Left ventricle myocardium inferior (tissue), 1 donor: ENCODE data around the gene GNAI1. TPM values are rescaled to one million over a fixed set of nuclear protein-coding genes. Genes with fewer than 3 reads are reported as not detected.

Experiments used
- DNase-seq: peaks from one replicate; pipeline ENCODE4 v3.0.0-alpha.2; 2020
- H3K27ac ChIP-seq: fragments of 200-600 bp; replicated peaks from 2 replicates; pipeline ENCODE4 v1.8.0; 2021
- H3K27me3 ChIP-seq: fragments of 200-600 bp; 2 replicates; pipeline ENCODE4 v1.8.0; 2021; ENCODE audit warnings: low read depth
- H3K36me3 ChIP-seq: fragments of 200-600 bp; 2 replicates; pipeline ENCODE4 v1.8.0; 2021
- H3K4me1 ChIP-seq: fragments of 200-600 bp; 2 replicates; pipeline ENCODE4 v1.8.0; 2021
- H3K4me3 ChIP-seq: fragments of 200-600 bp; 2 replicates; pipeline ENCODE4 v1.8.0; 2021; ENCODE audit warnings: mild to moderate bottlenecking, moderate library complexity
- H3K9me3 ChIP-seq: fragments of 200-600 bp; replicated peaks from 2 replicates; pipeline ENCODE4 v1.8.0; 2021
- intact Hi-C: fragments of 100-400 bp; cut with micrococcal nuclease; formaldehyde crosslinking; loops from one replicate; pipeline ENCODE4 v1.11.0; 2022
- total RNA-seq: library from RNA; stranded (reverse); fragmentation: NEBNext Ultra II Directional; extraction: Animal tissue kit (Norgen Biotek cat#: 25700); gene quantifications from one replicate; pipeline ENCODE4 v1.2.1, GENCODE V29; 2021
- TF ChIP-seq, protein P1 (sequence below): fragments of 200-600 bp; IDR thresholded peaks from 2 replicates; pipeline ENCODE4 v1.8.0; 2021; ENCODE audit warnings: antibody characterized with exemption, mild to moderate bottlenecking, borderline replicate concordance
- donor health status: DM: no; HTN: yes; CAD: no; lungs with severe emphysema.

The GNAI1 gene
- total RNA-seq, 1 donor from 2014 or later, result 14.5 TPM

DNA sequence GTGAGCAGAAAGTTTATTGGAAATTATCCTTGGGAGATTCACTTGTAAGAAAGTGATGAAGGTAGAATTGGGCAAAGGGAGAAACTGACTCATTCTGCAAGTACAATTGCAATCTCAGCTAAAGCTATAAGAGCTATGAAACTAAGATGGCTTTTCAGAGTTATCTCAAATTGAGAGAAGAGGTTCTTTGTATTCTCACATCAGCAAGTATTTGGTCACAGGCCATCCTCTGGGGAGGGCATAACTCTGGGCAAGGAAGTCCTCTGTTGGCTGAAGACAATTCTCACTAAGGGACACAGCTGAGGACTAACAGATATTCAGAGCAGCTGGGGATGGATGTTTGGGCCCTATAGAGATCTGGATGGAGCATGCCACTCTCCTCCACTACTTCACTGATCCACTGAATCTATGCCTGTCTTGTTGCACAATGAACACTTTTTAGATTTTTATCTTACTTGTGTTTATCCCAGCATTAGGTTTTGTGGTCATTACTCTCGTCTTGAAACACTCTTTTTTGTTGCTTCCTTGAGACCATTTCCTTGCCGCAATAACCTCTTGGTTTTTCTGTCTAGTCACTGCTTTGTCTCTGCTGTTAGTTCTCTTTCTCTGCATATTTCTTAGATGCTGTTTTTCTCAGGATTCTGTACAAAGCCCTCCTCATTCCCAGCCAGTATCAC, 115.1 kb downstream of the GNAI1 start:
- no peak for DNase-seq
- no peaks in the 10 kb centered on the region for H3K36me3 ChIP-seq
- H3K9me3 ChIP-seq, result no peaks in the 10 kb centered on the region
- intact Hi-C loops, result no loop called here
- no peak overlapping the region for H3K27ac ChIP-seq
- H3K4me3 ChIP-seq, result no peak overlapping the region
- H3K4me1 ChIP-seq, result peaks cover 6% of the 10 kb centered on the region
- TF ChIP-seq, protein P1, sequence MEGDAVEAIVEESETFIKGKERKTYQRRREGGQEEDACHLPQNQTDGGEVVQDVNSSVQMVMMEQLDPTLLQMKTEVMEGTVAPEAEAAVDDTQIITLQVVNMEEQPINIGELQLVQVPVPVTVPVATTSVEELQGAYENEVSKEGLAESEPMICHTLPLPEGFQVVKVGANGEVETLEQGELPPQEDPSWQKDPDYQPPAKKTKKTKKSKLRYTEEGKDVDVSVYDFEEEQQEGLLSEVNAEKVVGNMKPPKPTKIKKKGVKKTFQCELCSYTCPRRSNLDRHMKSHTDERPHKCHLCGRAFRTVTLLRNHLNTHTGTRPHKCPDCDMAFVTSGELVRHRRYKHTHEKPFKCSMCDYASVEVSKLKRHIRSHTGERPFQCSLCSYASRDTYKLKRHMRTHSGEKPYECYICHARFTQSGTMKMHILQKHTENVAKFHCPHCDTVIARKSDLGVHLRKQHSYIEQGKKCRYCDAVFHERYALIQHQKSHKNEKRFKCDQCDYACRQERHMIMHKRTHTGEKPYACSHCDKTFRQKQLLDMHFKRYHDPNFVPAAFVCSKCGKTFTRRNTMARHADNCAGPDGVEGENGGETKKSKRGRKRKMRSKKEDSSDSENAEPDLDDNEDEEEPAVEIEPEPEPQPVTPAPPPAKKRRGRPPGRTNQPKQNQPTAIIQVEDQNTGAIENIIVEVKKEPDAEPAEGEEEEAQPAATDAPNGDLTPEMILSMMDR, result no peak
- no peaks in the 10 kb centered on the region for H3K27me3 ChIP-seq

DNA sequence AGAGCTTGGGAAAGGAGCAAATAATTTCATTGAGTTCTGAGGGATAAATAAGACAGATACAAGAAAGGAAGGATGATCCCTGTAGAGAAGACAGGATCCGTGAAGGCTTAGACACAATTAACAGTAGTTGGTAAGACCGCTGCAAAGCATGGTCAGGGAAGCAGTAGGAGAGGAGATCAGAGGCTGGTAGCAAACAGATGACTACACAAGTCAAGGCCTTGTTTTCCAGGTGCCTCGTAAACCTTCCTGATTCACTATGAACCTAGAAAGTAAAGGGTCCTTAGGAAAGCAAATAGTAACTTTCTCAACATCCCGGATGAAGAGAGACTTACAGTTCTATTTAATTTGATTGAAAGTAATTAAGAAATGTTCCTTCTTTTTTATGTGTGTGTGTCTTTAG, 118.6 kb downstream of the GNAI1 start:
- TF ChIP-seq, protein P1, result no peak
- DNase-seq, result no peak
- H3K9me3 ChIP-seq, result no peaks in the 10 kb centered on the region
- no peak overlapping the region for H3K4me3 ChIP-seq
- H3K27me3 ChIP-seq, result no peaks in the 10 kb centered on the region
- no peak overlapping the region for H3K27ac ChIP-seq
- H3K4me1 ChIP-seq, result no peaks in the 10 kb centered on the region
- H3K36me3 ChIP-seq, result no peaks in the 10 kb centered on the region
- intact Hi-C loops, result no loop called here

DNA sequence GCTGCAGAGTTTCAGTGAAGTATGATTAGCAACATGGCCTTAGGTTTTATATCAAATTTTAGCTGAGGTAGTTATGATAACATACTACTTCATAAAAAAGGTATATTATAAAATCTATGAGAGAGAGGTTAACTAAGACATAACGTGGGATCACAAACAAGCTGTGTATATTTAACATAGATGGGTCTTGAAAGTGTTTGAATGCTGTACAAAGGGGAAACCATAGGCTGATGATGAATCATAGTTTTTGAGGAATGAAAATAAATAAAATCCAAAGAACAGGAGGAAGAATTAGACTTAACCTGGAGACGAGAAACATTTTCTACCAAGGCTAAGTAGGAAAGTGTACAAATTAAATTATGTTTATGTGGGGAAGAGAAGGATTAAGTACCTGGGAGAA, 119.0 kb downstream of the GNAI1 start:
- Histone ChIP-seq H3K4me3 (no peak overlapping the region), H3K27me3 (no peaks in the 10 kb centered on the region), H3K4me1 (no peaks in the 10 kb centered on the region), H3K27ac (no peak overlapping the region), H3K9me3 (no peaks in the 10 kb centered on the region), H3K36me3 (no peaks in the 10 kb centered on the region)
- DNase-seq, result no peak
- intact Hi-C loops, result no loop called here
- TF ChIP-seq, protein P1, result no peak

DNA sequence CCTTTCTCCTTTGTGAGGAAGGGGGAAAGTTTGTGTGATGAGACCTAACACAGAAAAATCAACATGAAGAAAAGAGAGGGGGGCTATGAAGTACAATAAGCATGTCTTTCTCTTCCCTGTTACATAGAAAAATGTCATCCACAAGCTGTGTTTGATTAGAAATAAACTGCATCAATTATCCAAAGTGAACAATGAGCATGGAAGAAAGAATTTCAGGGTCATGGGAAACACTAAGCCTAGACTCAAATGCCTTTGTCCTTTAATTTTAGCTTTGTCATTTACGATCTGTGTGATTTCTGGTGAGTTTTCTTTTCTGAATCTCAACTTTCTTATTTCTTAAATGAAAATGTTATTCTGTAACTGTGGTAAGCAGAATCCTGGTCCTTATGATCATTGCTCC, 121.0 kb downstream of the GNAI1 start:
- H3K4me3 ChIP-seq, result no peak overlapping the region
- no peaks in the 10 kb centered on the region for H3K9me3 ChIP-seq
- intact Hi-C loops, result no loop called here
- H3K27me3 ChIP-seq, result no peaks in the 10 kb centered on the region
- H3K4me1 ChIP-seq, result no peaks in the 10 kb centered on the region
- no peaks in the 10 kb centered on the region for H3K36me3 ChIP-seq
- no peak for DNase-seq
- TF ChIP-seq, protein P1, result no peak
- H3K27ac ChIP-seq, result no peak overlapping the region

DNA sequence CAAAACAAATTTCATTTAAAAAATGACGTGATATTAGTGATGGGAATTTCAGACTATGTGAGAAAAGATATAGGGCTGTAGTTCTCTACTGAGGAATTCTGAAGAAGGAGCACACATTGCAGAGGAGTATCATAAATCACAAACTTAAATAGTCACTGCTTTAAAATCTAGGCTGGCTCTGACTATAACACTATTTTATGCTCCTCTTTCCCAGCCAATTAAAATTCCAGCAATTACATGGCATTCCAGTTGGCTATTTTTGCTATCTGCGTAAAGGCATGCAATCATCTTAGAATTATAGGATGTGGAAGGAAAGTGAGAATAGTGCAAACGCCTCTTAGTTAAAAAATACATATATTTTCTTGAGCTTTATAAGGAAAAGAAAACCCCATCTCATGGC, 123.1 kb downstream of the GNAI1 start:
- DNase-seq, result no peak
- Histone ChIP-seq H3K27ac (no peak overlapping the region), H3K27me3 (no peaks in the 10 kb centered on the region), H3K4me1 (no peaks in the 10 kb centered on the region), H3K4me3 (no peak overlapping the region), H3K9me3 (no peaks in the 10 kb centered on the region), H3K36me3 (no peaks in the 10 kb centered on the region)
- intact Hi-C loops, result no loop called here
- TF ChIP-seq, protein P1, result no peak

DNA sequence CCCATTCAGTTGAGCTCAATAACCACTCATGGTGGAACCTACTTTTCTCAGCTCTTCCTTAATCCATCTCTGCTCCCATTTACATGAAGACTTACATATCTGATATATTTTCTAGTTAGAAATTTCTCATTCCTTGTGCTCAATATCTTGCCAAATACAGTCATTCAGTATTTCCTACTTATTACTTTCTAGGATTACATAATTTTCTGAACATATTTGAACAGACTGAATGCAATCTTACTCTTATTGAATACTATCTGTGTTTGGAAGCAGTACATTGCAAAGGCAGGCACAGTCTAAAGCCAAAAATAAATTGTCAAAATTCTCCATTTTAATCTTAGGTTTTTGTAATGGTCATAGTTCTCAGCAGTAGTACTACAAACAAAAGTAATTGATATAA, 126.0 kb downstream of the GNAI1 start:
- Histone ChIP-seq H3K27ac (no peak overlapping the region), H3K27me3 (no peaks in the 10 kb centered on the region), H3K36me3 (no peaks in the 10 kb centered on the region), H3K4me1 (no peaks in the 10 kb centered on the region), H3K4me3 (no peak overlapping the region), H3K9me3 (no peaks in the 10 kb centered on the region)
- intact Hi-C loops, result no loop called here
- no peak for DNase-seq
- TF ChIP-seq, protein P1, result no peak
